NB4 (cell line): Measurements from ENCODE around the gene ANTKMT.

ENCODE experiments used
- CTCF ChIP-seq: IDR thresholded peaks from one replicate; pipeline ENCODE4 v1.5.1; 2012; ENCODE audit warnings: low read depth, low read length
- MAX ChIP-seq: IDR thresholded peaks from 2 replicates; pipeline ENCODE4 v1.6.1; 2011; ENCODE audit warnings: low read depth, low read length
- MYC ChIP-seq: IDR thresholded peaks from 2 replicates; pipeline ENCODE4 v1.6.1; 2011; ENCODE audit warnings: low read depth, low read length
- POLR2A ChIP-seq: IDR thresholded peaks from 2 replicates; pipeline ENCODE4 v1.6.1; 2011; ENCODE audit warnings: mild to moderate bottlenecking; ENCODE audit not compliant: insufficient read length; ENCODE audit errors: extremely low read depth

- TF ChIP-seq CTCF = no peak
- TF ChIP-seq POLR2A = no peak
- no peak for TF ChIP-seq MAX
- TF ChIP-seq MYC = no peak
These were observed 2.7 kb downstream of the ANTKMT start for GRCh38 chr16:723695-724094.
